ENCODE data around the gene TMBIM6.

GRCh38 chr12:49702009-49702408, 39.3 kb upstream of the TMBIM6 start:
- TF ChIP-seq POLR2A (IDR thresholded peaks at IDR 0.05) (no peak), CTCF (IDR thresholded peaks at IDR 0.05) (no peak)
